Activated CD8-positive, alpha-beta memory T cell treated with anti-CD3 and anti-CD28 coated beads for 48 hours (primary cell): ENCODE measurements around the gene XRCC3.
"Not testable (repeated sequence)": the region's sequence is repeated elsewhere in the genome, so short reads cannot be mapped to it uniquely, and the experiment has no call there.

ENCODE experiments used
- DNase-seq, 3 experiments: peaks; one replicate each; pipeline ENCODE4 v3.0.0-alpha.2; 2020; ENCODE audit warnings: low read depth in 2 of 3, low spot score in 2 of 3

XRCC3 gene

GRCh38 chr14:103671911-103672310, 43.3 kb downstream of the XRCC3 start:
- no peak for DNase-seq

- DNase-seq: no peak
These were observed 45.9 kb downstream of the XRCC3 start for GRCh38 chr14:103669370-103669769.

GRCh38 chr14:103668117-103668516, 47.1 kb downstream of the XRCC3 start:
- DNase-seq: no peak

GRCh38 chr14:103667671-103668070, 47.6 kb downstream of the XRCC3 start:
- no peak for DNase-seq

GRCh38 chr14:103663506-103663905, 51.7 kb downstream of the XRCC3 start:
- no peak for DNase-seq

GRCh38 chr14:103662591-103662990, 52.7 kb downstream of the XRCC3 start:
- no peak for DNase-seq

GRCh38 chr14:103662029-103662428, 53.2 kb downstream of the XRCC3 start:
- DNase-seq: no peak

GRCh38 chr14:103659631-103660030, 55.6 kb downstream of the XRCC3 start:
- no peak for DNase-seq

GRCh38 chr14:103657471-103657870, 57.8 kb downstream of the XRCC3 start:
- DNase-seq: no peak

- DNase-seq: no peak
These were observed 58.5 kb downstream of the XRCC3 start for GRCh38 chr14:103656756-103657133.

GRCh38 chr14:103656031-103656755, 59.1 kb downstream of the XRCC3 start:
- DNase-seq: no peak

GRCh38 chr14:103654619-103655018, 60.6 kb downstream of the XRCC3 start:
- DNase-seq: no peak

GRCh38 chr14:103653805-103654204, 61.4 kb downstream of the XRCC3 start:
- no peak for DNase-seq

GRCh38 chr14:103653336-103653735, 61.9 kb downstream of the XRCC3 start:
- not testable (repeated sequence) for DNase-seq

- no peak for DNase-seq
These were observed 62.4 kb downstream of the XRCC3 start for GRCh38 chr14:103652806-103653205.

- no peak for DNase-seq
These were observed 63.7 kb downstream of the XRCC3 start for GRCh38 chr14:103651585-103651984.

- DNase-seq: no peak
These were observed 65.0 kb downstream of the XRCC3 start for GRCh38 chr14:103650213-103650612.

GRCh38 chr14:103649001-103649400, 66.2 kb downstream of the XRCC3 start:
- no peak for DNase-seq
